OCI-LY1 (cell line): ENCODE measurements around the gene DNMT1.

Experiments
- H2AFZ ChIP-seq: fragments of 200-600 bp; sonication (generic), shearing (Covaris generic); 2 replicates; pipeline ENCODE4 v1.6.0; 2014; ENCODE audit warnings: antibody characterized with exemption, mild to moderate bottlenecking, low read length
- H3F3A ChIP-seq: fragments of 200-600 bp; sonication (generic), shearing (Covaris generic); 2 replicates; pipeline ENCODE4 v1.6.0; 2014; ENCODE audit warnings: mild to moderate bottlenecking, antibody characterized with exemption, low read length, moderate library complexity; ENCODE audit not compliant: insufficient read depth
- H3K27ac ChIP-seq: fragments of 200-600 bp; sonication (generic); 2 replicates; pipeline ENCODE4 v1.5.1; 2014; ENCODE audit warnings: low read length, mixed run types, mild to moderate bottlenecking, low read depth; ENCODE audit not compliant: poor library complexity, severe bottlenecking
- H3K27me3 ChIP-seq: fragments of 200-600 bp; sonication (generic); 2 replicates; pipeline ENCODE4 v1.6.0; 2014; ENCODE audit warnings: antibody characterized with exemption, mild to moderate bottlenecking, low read length, moderate library complexity; ENCODE audit not compliant: insufficient read depth
- H3K36me3 ChIP-seq: fragments of 200-600 bp; sonication (generic); 2 replicates; pipeline ENCODE4 v1.6.1; 2014; ENCODE audit warnings: mild to moderate bottlenecking, antibody characterized with exemption, low read length, moderate library complexity, mixed read lengths; ENCODE audit not compliant: insufficient read depth
- H3K4me1 ChIP-seq: fragments of 200-600 bp; sonication (generic); 2 replicates; pipeline ENCODE4 v1.5.1; 2014; ENCODE audit warnings: mild to moderate bottlenecking, low read length, moderate library complexity; ENCODE audit not compliant: insufficient read depth, severe bottlenecking
- H3K4me2 ChIP-seq: fragments of 200-600 bp; sonication (generic), shearing (Covaris generic); 2 replicates; pipeline ENCODE4 v1.6.1; 2014; ENCODE audit warnings: low read length
- H3K4me3 ChIP-seq: fragments of 200-600 bp; sonication (generic); 2 replicates; pipeline ENCODE4 v1.5.1; 2014; ENCODE audit warnings: low read length, low read depth, mild to moderate bottlenecking, mixed read lengths; ENCODE audit not compliant: poor library complexity, severe bottlenecking
- H3K79me2 ChIP-seq: fragments of 200-600 bp; shearing (Covaris generic); 2 replicates; pipeline ENCODE4 v1.6.1; 2016; ENCODE audit warnings: mixed run types, low read length, mixed read lengths; ENCODE audit not compliant: insufficient read depth
- H3K9ac ChIP-seq: fragments of 200-600 bp; sonication (generic), shearing (Covaris generic); 2 replicates; pipeline ENCODE4 v1.6.1; 2014; ENCODE audit warnings: mild to moderate bottlenecking, low read length, mixed read lengths
- H3K9me2 ChIP-seq: fragments of 200-600 bp; sonication (generic), shearing (Covaris generic); 2 replicates; pipeline ENCODE4 v1.6.1; 2014; ENCODE audit warnings: low read depth, mild to moderate bottlenecking, low read length, mixed read lengths
- H3K9me3 ChIP-seq: fragments of 200-600 bp; shearing (Covaris generic); 2 replicates; pipeline ENCODE4 v1.6.1; 2014; ENCODE audit warnings: low read length, mixed read lengths
- H4K20me1 ChIP-seq: fragments of 200-600 bp; sonication (generic), shearing (Covaris generic); 2 replicates; pipeline ENCODE4 v1.6.0; 2016; ENCODE audit warnings: mild to moderate bottlenecking, low read length; ENCODE audit not compliant: insufficient read depth
- EZH2 ChIP-seq: fragments of 200-600 bp; sonication (generic), shearing (Covaris generic); IDR thresholded peaks from 2 replicates; pipeline ENCODE4 v1.8.0; 2017; ENCODE audit warnings: borderline replicate concordance, mixed run types, mild to moderate bottlenecking, antibody characterized with exemption, low read length, moderate library complexity, mixed read lengths
- TF ChIP-seq, protein P1 (sequence below): fragments of 200-600 bp; sonication (generic), shearing (Covaris generic); IDR thresholded peaks from 2 replicates; pipeline ENCODE4 v1.5.1; 2017; ENCODE audit warnings: mild to moderate bottlenecking, antibody characterized with exemption, low read length, moderate library complexity, mixed read lengths

The DNMT1 gene

DNA sequence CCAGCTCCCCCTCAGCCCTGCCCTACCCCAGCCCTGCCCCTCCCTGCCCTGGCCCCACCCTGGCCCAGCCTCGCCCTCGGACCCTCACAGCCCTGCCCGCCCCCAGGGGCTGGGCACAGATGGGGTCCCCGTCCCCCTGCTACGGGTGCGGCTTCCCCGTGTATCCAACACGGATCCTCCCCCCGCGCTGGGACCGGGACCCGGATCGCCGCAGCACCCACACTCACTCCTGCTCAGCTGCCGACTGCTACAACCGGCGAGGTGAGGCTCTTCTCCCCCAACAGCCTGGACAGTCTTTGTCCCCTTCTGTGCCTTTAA, 103.4 kb downstream of the DNMT1 start:
- no peak overlapping the region for H2AFZ ChIP-seq
- no peaks in the 10 kb centered on the region for H3K9me3 ChIP-seq
- H3K36me3 ChIP-seq = peaks cover 45% of the 10 kb centered on the region
- H3K4me1 ChIP-seq = peaks cover 18% of the 10 kb centered on the region
- H3F3A ChIP-seq = no peaks in the 10 kb centered on the region; the same call in 1 of the 2 replicates
- H3K9me2 ChIP-seq = no peaks in the 10 kb centered on the region
- H3K79me2 ChIP-seq = no peaks in the 10 kb centered on the region
- H4K20me1 ChIP-seq = no peaks in the 10 kb centered on the region
- TF ChIP-seq, protein P1, sequence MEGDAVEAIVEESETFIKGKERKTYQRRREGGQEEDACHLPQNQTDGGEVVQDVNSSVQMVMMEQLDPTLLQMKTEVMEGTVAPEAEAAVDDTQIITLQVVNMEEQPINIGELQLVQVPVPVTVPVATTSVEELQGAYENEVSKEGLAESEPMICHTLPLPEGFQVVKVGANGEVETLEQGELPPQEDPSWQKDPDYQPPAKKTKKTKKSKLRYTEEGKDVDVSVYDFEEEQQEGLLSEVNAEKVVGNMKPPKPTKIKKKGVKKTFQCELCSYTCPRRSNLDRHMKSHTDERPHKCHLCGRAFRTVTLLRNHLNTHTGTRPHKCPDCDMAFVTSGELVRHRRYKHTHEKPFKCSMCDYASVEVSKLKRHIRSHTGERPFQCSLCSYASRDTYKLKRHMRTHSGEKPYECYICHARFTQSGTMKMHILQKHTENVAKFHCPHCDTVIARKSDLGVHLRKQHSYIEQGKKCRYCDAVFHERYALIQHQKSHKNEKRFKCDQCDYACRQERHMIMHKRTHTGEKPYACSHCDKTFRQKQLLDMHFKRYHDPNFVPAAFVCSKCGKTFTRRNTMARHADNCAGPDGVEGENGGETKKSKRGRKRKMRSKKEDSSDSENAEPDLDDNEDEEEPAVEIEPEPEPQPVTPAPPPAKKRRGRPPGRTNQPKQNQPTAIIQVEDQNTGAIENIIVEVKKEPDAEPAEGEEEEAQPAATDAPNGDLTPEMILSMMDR = no peak
- TF ChIP-seq EZH2 = no peak
- no peak overlapping the region for H3K4me3 ChIP-seq
- H3K27ac ChIP-seq = no peak overlapping the region
- no peak overlapping the region for H3K9ac ChIP-seq
- no peaks in the 10 kb centered on the region for H3K27me3 ChIP-seq
- H3K4me2 ChIP-seq = no peak overlapping the region

DNA sequence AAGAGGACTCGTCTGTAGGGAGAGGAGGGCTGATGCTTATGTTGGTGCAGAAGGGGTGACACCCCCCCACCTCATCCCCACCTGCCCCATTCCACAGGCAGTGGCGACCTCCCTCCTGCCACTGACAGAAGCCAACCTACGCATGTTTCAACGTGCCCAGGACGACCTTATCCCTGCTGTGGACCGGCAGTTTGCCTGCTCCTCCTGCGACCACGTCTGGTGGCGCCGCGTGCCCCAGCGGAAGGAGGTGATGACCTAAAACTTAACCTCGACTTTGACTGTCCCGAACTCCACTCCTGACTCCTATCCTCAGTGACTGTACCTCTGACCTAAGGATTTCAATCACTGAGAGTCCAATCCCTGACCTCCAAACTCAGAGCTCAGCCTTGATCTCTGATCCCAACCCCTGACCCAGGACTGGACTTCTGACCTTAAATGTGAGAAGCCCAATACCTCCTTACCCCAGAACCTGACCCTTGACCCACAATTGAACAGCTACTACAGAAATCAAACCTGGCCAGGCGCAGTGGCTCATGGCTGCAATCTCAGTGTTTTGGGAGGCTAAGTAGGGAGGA, 104.9 kb downstream of the DNMT1 start:
- H3K9ac ChIP-seq = no peak overlapping the region
- no peak for TF ChIP-seq EZH2
- TF ChIP-seq, protein P1 = no peak
- no peaks in the 10 kb centered on the region for H3K9me3 ChIP-seq
- no peak overlapping the region for H3K4me3 ChIP-seq
- H3K4me1 ChIP-seq = peaks cover 15% of the 10 kb centered on the region
- no peaks in the 10 kb centered on the region for H4K20me1 ChIP-seq
- no peaks in the 10 kb centered on the region for H3K9me2 ChIP-seq
- no peak overlapping the region for H3K4me2 ChIP-seq
- H3K27ac ChIP-seq = no peak overlapping the region
- H2AFZ ChIP-seq = no peak overlapping the region
- peaks cover 45% of the 10 kb centered on the region for H3K36me3 ChIP-seq
- no peaks in the 10 kb centered on the region for H3K79me2 ChIP-seq
- no peaks in the 10 kb centered on the region; the same call in 1 of the 2 replicates for H3F3A ChIP-seq
- no peaks in the 10 kb centered on the region for H3K27me3 ChIP-seq

DNA sequence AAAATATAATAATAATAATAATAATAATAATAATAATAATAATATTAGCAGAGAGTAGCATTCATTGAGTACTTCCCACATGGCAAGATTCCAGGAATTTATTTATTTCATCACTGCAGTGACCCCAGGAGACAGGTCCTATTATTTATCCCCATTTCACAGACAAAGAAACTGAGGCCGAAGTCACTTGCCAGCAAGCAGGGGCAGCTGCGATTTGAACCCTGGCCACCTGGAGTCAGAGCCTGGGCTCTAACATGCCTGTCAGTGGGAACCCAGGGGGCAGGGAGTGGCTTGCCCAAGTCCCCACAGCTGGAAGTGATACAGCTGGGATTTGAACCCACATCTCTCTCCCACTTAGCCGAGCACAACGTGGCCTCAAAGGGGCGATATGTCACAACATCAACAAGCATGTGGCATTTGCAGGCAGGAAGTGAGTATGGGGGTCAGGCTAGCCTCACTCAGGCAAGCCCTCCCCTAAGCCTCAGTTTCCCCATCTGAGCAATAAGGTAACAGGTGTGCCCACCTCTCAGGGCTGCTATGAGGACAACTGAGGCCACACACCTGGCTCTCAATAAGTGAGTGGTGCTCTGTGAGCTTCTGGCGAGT, 105.7 kb downstream of the DNMT1 start:
- H4K20me1 ChIP-seq = no peaks in the 10 kb centered on the region
- no peak overlapping the region for H2AFZ ChIP-seq
- H3K9ac ChIP-seq = no peak overlapping the region
- H3K27me3 ChIP-seq = no peaks in the 10 kb centered on the region
- H3K4me2 ChIP-seq = no peak overlapping the region
- peaks cover 45% of the 10 kb centered on the region for H3K36me3 ChIP-seq
- H3K9me3 ChIP-seq = no peaks in the 10 kb centered on the region
- H3K4me1 ChIP-seq = peaks cover 15% of the 10 kb centered on the region
- no peaks in the 10 kb centered on the region for H3K79me2 ChIP-seq
- TF ChIP-seq, protein P1 = no peak
- TF ChIP-seq EZH2 = no peak
- H3K9me2 ChIP-seq = no peaks in the 10 kb centered on the region
- H3K4me3 ChIP-seq = no peak overlapping the region
- H3F3A ChIP-seq = no peaks in the 10 kb centered on the region; the same call in 1 of the 2 replicates
- H3K27ac ChIP-seq = no peak overlapping the region
